Neural crest cell (in vitro differentiated cells): ENCODE results near the gene ATG7. TPM values are rescaled to one million over a fixed set of nuclear protein-coding genes. Genes with fewer than 3 reads are reported as not detected.

Source experiments
- DNase-seq: peaks from one replicate; pipeline ENCODE4 v3.0.0; 2021; ENCODE audit warnings: low read depth, mixed read lengths, low spot score
- H3K27ac Mint-ChIP-seq: one replicate; pipeline ENCODE4 v1.8.0; 2021; ENCODE audit warnings: mild to moderate bottlenecking, mixed read lengths; ENCODE audit not compliant: unreplicated experiment
- H3K27me3 Mint-ChIP-seq: 2 replicates; pipeline ENCODE4 v1.8.0; 2021; ENCODE audit warnings: low read depth, mild to moderate bottlenecking, mixed read lengths
- H3K36me3 Mint-ChIP-seq: 2 replicates; pipeline ENCODE4 v1.8.0; 2021; ENCODE audit warnings: low read depth, mild to moderate bottlenecking, mixed read lengths
- H3K4me1 Mint-ChIP-seq: 2 replicates; pipeline ENCODE4 v1.8.0; 2021; ENCODE audit warnings: mixed read lengths
- H3K4me3 Mint-ChIP-seq: one replicate; pipeline ENCODE4 v1.8.0; 2021; ENCODE audit warnings: mild to moderate bottlenecking, mixed read lengths
- H3K9me3 Mint-ChIP-seq: 2 replicates; pipeline ENCODE4 v1.8.0; 2021; ENCODE audit warnings: mixed read lengths
- CTCF ChIP-seq: fragments of 200-600 bp; sonication (generic); conservative IDR thresholded peaks from 2 replicates; pipeline ENCODE4 v1.5.0; 2021; ENCODE audit warnings: antibody characterized with exemption, mild to moderate bottlenecking
- total RNA-seq: library from RNA; stranded (reverse); gene quantifications from 2 replicates; pipeline ENCODE4 v1.2.1, GENCODE V29; 2021

ATG7 gene
- total RNA-seq, 1 donor from 2014 or later = 29.6 TPM

- Mint-ChIP-seq H3K36me3 (peaks cover 32% of the 10 kb centered on the region), H3K4me3 (peak overlapping the region; percentile 17), H3K4me1 (peaks cover 56% of the 10 kb centered on the region), H3K27me3 (no peaks in the 10 kb centered on the region), H3K27ac (no peak overlapping the region), H3K9me3 (no peaks in the 10 kb centered on the region)
- DNase-seq = no peak
- TF ChIP-seq CTCF = no peak
Measured at GRCh38 chr3:11553436-11554235, 281.4 kb downstream of the ATG7 start.

DNA sequence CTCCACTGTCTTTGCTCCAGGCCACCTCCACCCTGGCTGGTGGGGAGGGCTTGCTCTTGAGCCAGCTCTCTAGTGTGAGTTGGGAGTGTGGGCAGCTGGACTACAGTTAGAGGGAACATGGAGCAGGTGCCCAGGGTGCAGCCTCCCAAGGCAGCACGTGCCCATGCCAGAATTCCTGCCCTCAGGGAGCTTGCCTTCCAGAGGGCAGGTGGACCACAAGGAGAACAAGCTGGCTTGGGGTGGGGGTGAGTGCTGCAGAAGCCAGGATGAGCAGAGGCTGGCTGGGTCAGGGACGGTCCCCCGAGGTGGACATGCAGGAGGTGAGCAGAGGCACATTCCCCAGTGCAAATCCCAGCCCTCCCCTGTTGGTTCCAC is 282.0 kb downstream of the ATG7 start:
- Mint-ChIP-seq H3K36me3 (peaks cover 27% of the 10 kb centered on the region), H3K4me1 (peaks cover 50% of the 10 kb centered on the region), H3K27me3 (no peaks in the 10 kb centered on the region), H3K9me3 (no peaks in the 10 kb centered on the region), H3K4me3 (no peak overlapping the region), H3K27ac (no peak overlapping the region)
- no peak for DNase-seq
- no peak for TF ChIP-seq CTCF

DNA sequence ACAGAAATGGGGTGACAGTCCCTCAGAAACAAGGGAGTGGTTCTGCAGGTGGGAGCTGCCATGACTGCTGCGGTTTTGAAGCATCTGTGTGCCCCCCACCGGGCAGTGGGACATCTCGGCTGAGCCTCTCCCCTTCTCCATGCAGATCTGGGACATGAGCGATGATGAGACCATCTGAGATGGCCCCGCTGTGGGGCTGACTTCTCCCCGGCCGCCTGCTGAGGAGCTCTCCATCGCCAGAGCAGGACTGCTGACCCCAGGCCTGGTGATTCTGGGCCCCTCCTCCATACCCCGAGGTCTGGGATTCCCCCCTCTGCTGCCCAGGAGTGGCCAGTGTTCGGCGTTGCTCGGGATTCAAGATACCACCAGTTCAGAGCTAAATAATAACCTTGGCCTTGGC is 282.5 kb downstream of the ATG7 start:
- Mint-ChIP-seq H3K4me1 (peaks cover 48% of the 10 kb centered on the region), H3K27ac (no peak overlapping the region), H3K9me3 (no peaks in the 10 kb centered on the region), H3K36me3 (peaks cover 22% of the 10 kb centered on the region), H3K4me3 (no peak overlapping the region), H3K27me3 (no peaks in the 10 kb centered on the region)
- TF ChIP-seq CTCF = no peak
- DNase-seq = no peak

GRCh38 chr3:11555211-11555782 is 283.1 kb downstream of the ATG7 start:
- Mint-ChIP-seq H3K36me3 (peaks cover 24% of the 10 kb centered on the region), H3K9me3 (no peaks in the 10 kb centered on the region), H3K27ac (no peak overlapping the region), H3K27me3 (no peaks in the 10 kb centered on the region), H3K4me3 (peak overlapping the region; percentile 0), H3K4me1 (peaks cover 53% of the 10 kb centered on the region)
- no peak for DNase-seq
- no peak for TF ChIP-seq CTCF

DNA sequence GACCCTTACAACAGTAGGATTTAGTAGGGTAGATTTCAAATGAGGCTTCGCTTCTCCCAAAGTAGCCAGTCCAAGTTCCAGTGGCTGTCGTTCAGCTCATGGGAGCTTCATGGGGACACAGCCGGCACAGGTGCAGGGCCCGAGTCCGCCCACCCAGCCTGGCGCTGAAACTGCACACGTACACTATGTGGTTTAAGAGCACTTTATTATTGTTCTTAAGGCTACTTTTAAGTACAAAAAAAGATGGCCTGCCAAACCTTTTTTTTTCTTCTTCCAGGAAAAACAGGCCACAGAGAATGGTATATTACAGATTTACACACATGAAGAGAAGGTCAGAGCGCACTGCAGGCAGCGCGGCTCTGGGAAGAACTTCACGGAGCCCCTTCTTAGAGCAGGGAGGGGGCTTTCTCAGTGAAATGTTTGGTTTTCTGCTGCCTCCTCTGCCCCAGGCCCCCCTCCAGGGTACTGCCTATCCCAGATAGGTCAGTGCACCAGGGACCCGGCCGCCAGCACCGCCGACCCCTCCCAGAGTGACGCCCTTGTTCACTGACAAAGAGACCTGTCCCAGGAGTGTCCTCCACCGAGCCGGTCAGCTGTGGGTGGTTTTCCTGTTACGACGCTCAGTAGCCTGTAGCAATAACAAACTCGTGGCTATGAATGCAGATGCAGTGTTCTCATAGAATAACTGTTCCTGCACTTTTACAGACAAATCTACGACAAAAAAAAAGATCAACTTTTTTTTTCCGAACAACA is 283.9 kb downstream of the ATG7 start:
- peak overlapping the region; percentile 4 for H3K4me3 Mint-ChIP-seq
- DNase-seq = no peak
- peaks cover 24% of the 10 kb centered on the region for H3K36me3 Mint-ChIP-seq
- no peak overlapping the region for H3K27ac Mint-ChIP-seq
- no peaks in the 10 kb centered on the region for H3K9me3 Mint-ChIP-seq
- H3K4me1 Mint-ChIP-seq = peaks cover 53% of the 10 kb centered on the region
- no peaks in the 10 kb centered on the region for H3K27me3 Mint-ChIP-seq
- no peak for TF ChIP-seq CTCF
